ENCODE data around the gene NR6A1.
A peak's percentile ranks its signal among the peaks of the same experiment; 100 is the strongest.

NR6A1 gene

GRCh38 chr9:124684169-124684568 lies 86.9 kb downstream of the NR6A1 start:
- no peak for DNase-seq

GRCh38 chr9:124683043-124683442 lies 88.1 kb downstream of the NR6A1 start:
- DNase-seq = no peak

- no peak for DNase-seq
These were observed 90.3 kb downstream of the NR6A1 start for GRCh38 chr9:124680714-124681390.

- no peak for DNase-seq
These were observed 91.1 kb downstream of the NR6A1 start for GRCh38 chr9:124680049-124680448.

GRCh38 chr9:124676159-124676551 lies 95.0 kb downstream of the NR6A1 start:
- no peak for DNase-seq

GRCh38 chr9:124675261-124676158 lies 95.6 kb downstream of the NR6A1 start:
- DNase-seq = no peak

- DNase-seq = no peak
These were observed 96.5 kb downstream of the NR6A1 start for GRCh38 chr9:124674651-124675050.

GRCh38 chr9:124673063-124673462 lies 98.0 kb downstream of the NR6A1 start:
- DNase-seq = no peak

- DNase-seq = no peak
These were observed 99.2 kb downstream of the NR6A1 start for GRCh38 chr9:124671861-124672260.

- no peak for DNase-seq
These were observed 104.5 kb downstream of the NR6A1 start for GRCh38 chr9:124666642-124667041.

GRCh38 chr9:124665391-124666058 lies 105.6 kb downstream of the NR6A1 start:
- DNase-seq = peak; percentile 75

GRCh38 chr9:124664143-124664542 lies 107.0 kb downstream of the NR6A1 start:
- no peak for DNase-seq

GRCh38 chr9:124663046-124663961 lies 107.8 kb downstream of the NR6A1 start:
- DNase-seq = no peak

- no peak for DNase-seq
These were observed 108.5 kb downstream of the NR6A1 start for GRCh38 chr9:124662561-124662960.

GRCh38 chr9:124661271-124661670 lies 109.8 kb downstream of the NR6A1 start:
- DNase-seq = no peak

GRCh38 chr9:124660341-124660801 lies 110.7 kb downstream of the NR6A1 start:
- peak; percentile 57 for DNase-seq

GRCh38 chr9:124659099-124659659 lies 111.9 kb downstream of the NR6A1 start:
- DNase-seq = peak; percentile 91

- DNase-seq = peak; percentile 97
These were observed 112.7 kb downstream of the NR6A1 start for GRCh38 chr9:124658165-124659017.

GRCh38 chr9:124657516-124657915 lies 113.6 kb downstream of the NR6A1 start:
- no peak for DNase-seq

GRCh38 chr9:124654431-124654830 lies 116.7 kb downstream of the NR6A1 start:
- DNase-seq = no peak

Data from HCEC 1CT (cell line).